Pancreas (tissue), 10 donors: ENCODE measurements around the gene EXD2. TPM values are rescaled to one million over a fixed set of nuclear protein-coding genes. Genes with fewer than 3 reads are reported as not detected.
A peak's percentile ranks its signal among the peaks of the same experiment; 100 is the strongest.

ENCODE experiments used
- ATAC-seq, 4 donors: fragments of 200-7000 bp; cut with Tn5 transposase; one replicate each; pipeline versions ENCODE4 v1.8.0 to v1.9.1; 2020; ENCODE audit warnings: mild to moderate bottlenecking in 4 of 4, moderate library complexity in 4 of 4
- DNase-seq, 6 donors: peaks; one replicate each; pipeline ENCODE4 v3.0.0-alpha.2; 2020
- FAIRE-seq: peaks from 2 replicates; lab custom pipeline; 2012; peaks lifted over from hg19 to GRCh38; lab: Jason Lieb, UNC
- H3K27ac ChIP-seq, 4 donors: fragments of 200-600 bp; sonication (generic); 1 replicate in 3 of 4; 2 replicates in 1 of 4; pipeline versions ENCODE4 v1.5.0 to v1.8.0; 2020
- H3K27me3 ChIP-seq, 4 donors: fragments of 200-600 bp; one replicate each; pipeline ENCODE4 v1.8.0; 2021
- H3K36me3 ChIP-seq, 3 donors: fragments of 200-600 bp; sonication (generic) in 1 of 3; one replicate each; pipeline versions ENCODE4 v1.5.0 to v1.8.0; 2020 to 2021
- H3K4me1 ChIP-seq, 3 donors: fragments of 200-600 bp; one replicate each; pipeline ENCODE4 v1.8.0; 2021
- H3K4me3 ChIP-seq, 4 donors: fragments of 200-600 bp; sonication (generic) in 2 of 4; one replicate each; pipeline versions ENCODE4 v1.5.0 to v1.8.0; 2020 to 2021
- H3K9me3 ChIP-seq, 4 donors: fragments of 200-600 bp; one replicate each; pipeline ENCODE4 v1.8.0; 2021
- CTCF ChIP-seq, 4 donors: fragments of 200-600 bp; sonication (generic) in 3 of 4; IDR thresholded peaks; one replicate each; pipeline versions ENCODE4 v1.5.0 to v1.8.0; 2021; ENCODE audit warnings: antibody characterized with exemption in 4 of 4
- WGBS, 2 donors: extraction: QIAGEN DNeasy Blood & Tissue Kit; methylation state at CpG; one replicate each; pipeline ENCODE4 v1.1.7; 2013; 5-methylcytosine and 5-hydroxymethylcytosine counted together
- intact Hi-C, 3 donors: fragments of 100-400 bp; cut with DNase I; formaldehyde crosslinking; loops; one replicate each; pipeline versions ENCODE4 v1.11.1 to v1.14.2; 2022
- polyA plus RNA-seq, 2 donors: library from polyadenylated mRNA; stranded (reverse); fragments of 200-250 nt; gene quantifications; one replicate each; pipeline ENCODE4 v1.2.3, GENCODE V29; 2013
- total RNA-seq, 6 donors: library from RNA; stranded (reverse); fragmentation: NEBNext Ultra II Directional in 4 of 6; extraction: Animal tissue kit (Norgen Biotek cat#: 25700) in 4 of 6; gene quantifications; one replicate each; pipeline versions ENCODE4 v1.2.1 to v1.2.4, GENCODE V29; 2021 to 2023
- donor health status: healthy with polysubstance abuse.
- donor health status: DM: no; HTN: no; CAD: no; lungs with moderate emphysema.
- donor health status: DM: no; HTN: no; CAD: no.
- donor health status: control.
- donor health status: control.
- donor health status: Bipolar disorder and iron deficiency.
- donor health status: DM: yes; HTN: yes; CAD: no.
- donor health status: DM: no; HTN: no; CAD: no.
- donor health status: DM: no; HTN: no; CAD: no.
- donor health status: DM: yes; HTN: yes; CAD: no.

The EXD2 gene
- total and polyA plus RNA-seq, 8 donors: 9.5 to 24.5 (median 18.5) TPM

DNA sequence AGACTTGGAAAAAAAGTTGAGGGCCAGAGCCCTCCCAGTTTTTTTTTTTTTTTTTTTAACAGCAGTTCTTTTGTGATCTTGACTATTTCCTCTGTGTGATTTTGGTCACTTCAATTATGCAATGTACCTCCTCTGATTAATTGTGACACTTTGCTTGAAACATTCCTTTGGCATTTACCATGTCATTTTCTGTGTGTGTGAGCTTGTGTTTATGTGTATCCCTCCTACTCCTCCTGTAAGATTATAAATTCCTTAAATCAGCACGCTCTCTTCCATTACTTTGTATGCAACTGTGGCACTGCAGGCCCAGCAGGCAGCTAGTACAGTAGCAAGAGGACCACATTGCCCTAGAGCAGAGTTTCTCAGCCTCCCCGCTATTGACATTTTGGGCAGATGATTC lies 35.4 kb downstream of the EXD2 start:
- no peak for FAIRE-seq
- no peak for DNase-seq
- peak; percentile 41 to 71 (median 45) for ATAC-seq

GRCh38 chr14:69231486-69231885 lies 40.2 kb downstream of the EXD2 start:
- no peak for FAIRE-seq
- ATAC-seq: peak in 3 of 4 donors; percentile 69 to 84 (median 73)

More for the DNA sequence above, 35.4 kb downstream of the EXD2 start:
- WGBS, 2 donors: 80 to 87% methylated on average over 2 of the region's 2 CpGs
- Histone ChIP-seq H3K4me1 (peaks cover 0 to 6% (median 0%) of the 10 kb centered on the region in 3 donors), H3K36me3 (peaks cover 0 to 10% (median 0%) of the 10 kb centered on the region in 3 donors), H3K9me3 (no peaks in the 10 kb centered on the region), H3K4me3 (no peak overlapping the region), H3K27me3 (no peaks in the 10 kb centered on the region), H3K27ac (peak overlapping the region in 2 of 4 donors; percentile 27 to 33)
- intact Hi-C loops: no loop called here
- TF ChIP-seq CTCF (IDR thresholded peaks at IDR 0.05): no peak

GRCh38 chr14:69232388-69232787 lies 41.1 kb downstream of the EXD2 start:
- intact Hi-C loops: no loop called here

More at GRCh38 chr14:69231486-69231885, 40.2 kb downstream of the EXD2 start:
- WGBS, 2 donors: 43 to 45% methylated on average over 2 of the region's 2 CpGs
- TF ChIP-seq CTCF (IDR thresholded peaks at IDR 0.05): no peak
- Histone ChIP-seq H3K4me3 (no peak overlapping the region), H3K27me3 (no peaks in the 10 kb centered on the region), H3K36me3 (peaks cover 0 to 27% (median 8%) of the 10 kb centered on the region in 3 donors), H3K4me1 (no peaks in the 10 kb centered on the region), H3K27ac (no peak overlapping the region), H3K9me3 (no peaks in the 10 kb centered on the region)
- DNase-seq: no peak
- intact Hi-C loops: no loop called here

GRCh38 chr14:69234106-69234505 lies 42.8 kb downstream of the EXD2 start:
- FAIRE-seq (no peak), DNase-seq (no peak), ATAC-seq (no peak)
- Histone ChIP-seq H3K4me3 (no peak overlapping the region), H3K36me3 (peaks cover 0 to 53% (median 15%) of the 10 kb centered on the region in 3 donors), H3K9me3 (no peaks in the 10 kb centered on the region), H3K27ac (no peak overlapping the region), H3K27me3 (no peaks in the 10 kb centered on the region), H3K4me1 (no peaks in the 10 kb centered on the region)
- TF ChIP-seq CTCF (IDR thresholded peaks at IDR 0.05): no peak
- intact Hi-C loops: no loop called here

More at GRCh38 chr14:69232388-69232787, 41.1 kb downstream of the EXD2 start:
- no peaks in the 10 kb centered on the region for H3K9me3 ChIP-seq
- no peak for TF ChIP-seq CTCF (IDR thresholded peaks at IDR 0.05)
- no peaks in the 10 kb centered on the region for H3K4me1 ChIP-seq
- no peak overlapping the region for H3K27ac ChIP-seq
- ATAC-seq (no peak), FAIRE-seq (no peak), DNase-seq (no peak)
- 92 to 95% methylated on average over 3 of the region's 3 CpGs for WGBS, 2 donors
- H3K36me3 ChIP-seq: peaks cover 0 to 36% (median 8%) of the 10 kb centered on the region in 3 donors
- no peaks in the 10 kb centered on the region for H3K27me3 ChIP-seq
- no peak overlapping the region for H3K4me3 ChIP-seq

- no peak for ATAC-seq
- no peak for TF ChIP-seq CTCF (IDR thresholded peaks at IDR 0.05)
- Histone ChIP-seq H3K4me3 (no peak overlapping the region), H3K9me3 (no peaks in the 10 kb centered on the region), H3K36me3 (peaks cover 0 to 66% (median 15%) of the 10 kb centered on the region in 3 donors), H3K27me3 (no peaks in the 10 kb centered on the region), H3K4me1 (no peaks in the 10 kb centered on the region), H3K27ac (no peak overlapping the region)
- DNase-seq: no peak
- no peak for FAIRE-seq
- intact Hi-C loops: no loop called here
- 90 to 95% methylated on average over 1 of the region's 1 CpG for WGBS, 2 donors
Measured at GRCh38 chr14:69235708-69236107, 44.4 kb downstream of the EXD2 start.
